GM18498 (cell line): ENCODE results near the gene YBX1.
"Not testable (repeated sequence)": the region's sequence is repeated elsewhere in the genome, so short reads cannot be mapped to it uniquely, and the experiment has no call there.

Experiments used
- ATAC-seq: cut with Tn5 transposase; IDR thresholded peaks from one replicate; pipeline ENCODE4 v1.9.1; 2021; ENCODE audit warnings: mild to moderate bottlenecking, moderate library complexity; ENCODE audit not compliant: unreplicated experiment

Gene YBX1

GRCh38 chr1:42746436-42747105 lies 64.4 kb downstream of the YBX1 start:
- ATAC-seq: no peak

DNA sequence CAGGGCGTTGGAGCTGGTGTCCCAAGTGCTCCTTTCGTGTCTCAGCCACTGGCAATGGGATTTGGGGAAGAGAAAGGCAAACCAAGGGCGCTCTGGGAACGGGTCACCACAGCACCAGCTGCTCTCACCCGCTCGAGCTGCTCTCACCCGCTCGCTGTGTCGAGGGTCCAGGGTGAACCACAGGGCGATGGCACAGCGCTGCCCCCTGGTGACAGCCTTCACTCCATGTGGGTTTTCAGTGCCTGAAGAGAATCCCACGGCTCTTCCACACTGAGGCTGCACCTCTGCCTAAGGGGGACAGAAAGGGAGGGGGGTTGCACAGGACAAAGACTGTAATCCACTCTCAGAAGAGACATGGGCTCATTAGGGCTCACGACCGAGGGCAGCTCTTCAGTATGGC lies 64.9 kb downstream of the YBX1 start:
- ATAC-seq: no peak

- no peak for ATAC-seq
Measured at GRCh38 chr1:42748021-42748420, 65.8 kb downstream of the YBX1 start.

DNA sequence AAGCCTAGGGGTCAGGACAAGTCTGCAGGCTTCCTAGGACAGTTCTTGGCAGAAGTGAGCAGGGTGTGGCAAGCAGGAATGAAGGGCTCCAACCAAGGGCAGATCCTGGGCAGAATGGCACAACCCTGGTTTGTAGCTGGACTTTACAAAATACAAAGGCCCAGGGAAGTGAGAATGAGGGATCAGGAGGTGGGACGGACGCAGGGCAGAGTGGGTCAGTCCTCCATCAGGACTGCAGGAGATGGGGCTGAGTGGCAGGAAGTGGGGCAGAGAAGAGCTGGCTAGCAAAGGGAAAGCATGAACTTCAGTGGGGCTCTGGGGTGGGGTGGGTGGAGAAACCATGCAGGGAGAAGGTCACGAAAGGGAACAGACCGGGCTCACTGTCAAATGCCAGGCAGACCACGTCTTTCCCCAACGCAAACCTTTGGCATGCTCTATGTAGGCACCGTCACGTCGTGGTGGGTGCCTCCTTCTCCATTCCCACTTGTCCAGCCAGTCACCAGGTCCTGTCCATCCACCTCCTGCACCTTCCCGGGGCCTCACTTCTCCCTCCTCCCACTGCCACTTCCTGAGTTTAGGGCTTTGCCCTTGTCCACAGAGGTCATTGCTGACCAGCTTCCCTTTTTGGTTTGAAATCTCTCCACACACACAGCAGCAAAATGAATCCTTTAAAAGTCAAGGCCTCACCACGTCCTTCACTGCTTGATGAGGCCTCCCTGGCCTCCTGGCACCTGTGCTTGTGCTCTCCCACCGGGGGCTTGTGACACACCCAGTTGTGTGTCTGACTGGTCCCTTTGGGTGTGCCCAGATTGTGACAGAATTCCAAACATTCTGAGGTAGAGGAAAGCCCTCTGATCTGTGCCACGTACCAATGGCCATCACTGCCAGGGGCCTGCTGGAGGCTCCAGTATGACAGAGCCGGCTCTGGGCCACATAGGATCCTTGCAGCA lies 66.5 kb downstream of the YBX1 start:
- no peak for ATAC-seq

DNA sequence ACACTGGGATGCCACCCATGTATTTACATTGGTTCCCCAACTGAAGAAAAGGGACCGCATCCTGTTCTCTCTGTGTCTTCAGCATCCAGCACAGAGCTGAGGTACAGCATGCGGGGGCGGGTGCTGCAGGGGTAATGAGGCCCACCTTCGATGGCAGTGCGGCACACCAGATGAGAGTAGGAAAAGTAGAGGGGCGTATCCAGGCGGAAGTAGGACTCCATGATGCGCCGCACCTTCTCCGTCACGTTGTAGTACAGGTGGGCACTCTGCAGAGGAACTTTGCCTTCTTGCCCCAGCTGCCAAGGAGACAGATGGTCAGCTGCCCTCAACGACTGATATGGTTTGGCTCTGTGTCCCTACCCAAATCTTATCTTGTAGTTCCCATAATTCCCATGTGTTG lies 67.8 kb downstream of the YBX1 start:
- no peak for ATAC-seq

DNA sequence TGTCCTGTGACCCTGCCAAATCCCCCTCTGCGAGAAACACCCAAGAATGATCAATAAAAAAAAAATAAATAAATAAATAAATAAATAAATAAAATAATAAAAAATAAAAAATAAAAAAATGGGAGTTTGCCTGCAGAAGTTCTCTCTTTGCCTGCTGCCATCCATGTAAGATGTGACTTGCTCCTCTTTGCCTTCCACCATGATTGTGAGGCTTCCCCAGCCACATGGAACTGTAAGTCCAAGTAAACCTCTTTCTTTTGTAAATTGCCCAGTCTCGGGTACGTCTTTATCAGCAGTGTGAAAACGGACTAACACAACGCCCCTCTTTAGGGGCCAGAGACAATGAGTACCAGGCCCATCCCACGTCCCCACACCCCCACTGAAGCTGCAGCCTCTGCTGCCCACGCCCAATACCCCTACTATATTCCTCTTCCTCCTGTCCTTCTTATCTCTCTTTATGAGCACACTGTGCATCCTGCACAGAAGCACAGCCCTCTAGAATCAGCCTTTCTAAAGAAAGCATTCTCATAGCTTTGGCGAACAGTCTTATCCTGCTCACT lies 69.4 kb downstream of the YBX1 start:
- ATAC-seq: not testable (repeated sequence)

GRCh38 chr1:42752284-42752683 lies 70.1 kb downstream of the YBX1 start:
- ATAC-seq: no peak

DNA sequence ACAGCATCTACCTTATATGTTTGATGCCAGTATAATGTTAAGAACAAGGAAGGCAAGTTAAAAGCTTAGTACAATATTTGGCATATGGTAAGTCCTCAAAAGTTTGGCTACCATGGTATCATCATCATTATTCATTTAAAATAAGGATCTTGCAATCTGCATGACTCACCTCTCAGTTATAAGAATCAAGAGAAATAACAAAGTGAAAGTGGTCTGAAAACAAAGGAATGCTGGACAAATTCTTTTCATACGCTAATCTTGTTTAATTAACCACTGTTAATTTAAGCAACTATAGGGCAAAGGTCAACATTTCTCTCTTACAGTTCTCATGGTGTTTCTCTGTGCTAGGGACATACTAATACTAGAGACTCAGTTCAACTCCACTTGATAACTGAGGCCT lies 70.9 kb downstream of the YBX1 start:
- ATAC-seq: no peak
